DMS153 (cell line): ENCODE data around the gene AVEN.
"Not testable (repeated sequence)": the region's sequence is repeated elsewhere in the genome, so short reads cannot be mapped to it uniquely, and the experiment has no call there.

ENCODE experiments used
- DNase-seq: peaks from one replicate; lab custom pipeline; 2025; lab: John Stamatoyannopoulos, UW

AVEN gene

DNA sequence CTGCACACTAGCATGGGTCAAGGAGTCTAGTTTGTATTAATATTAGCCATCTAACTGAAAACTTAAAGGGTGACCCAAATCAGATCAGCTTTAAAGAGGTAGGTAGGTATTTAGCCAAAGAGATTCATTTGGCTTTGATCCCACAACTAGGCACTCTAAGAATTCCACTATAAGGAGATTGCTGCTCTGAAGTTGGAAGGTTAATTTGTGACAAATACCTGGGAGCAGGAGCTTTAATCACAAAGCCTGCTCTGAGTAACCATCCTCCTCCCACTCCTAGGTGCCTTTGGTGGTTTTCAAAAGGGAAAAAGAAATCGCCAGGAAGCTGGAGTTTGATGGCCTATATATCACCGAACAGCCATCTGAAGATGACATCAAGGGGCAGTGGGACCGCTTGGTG lies 191.0 kb downstream of the AVEN start:
- no peak for DNase-seq

DNA sequence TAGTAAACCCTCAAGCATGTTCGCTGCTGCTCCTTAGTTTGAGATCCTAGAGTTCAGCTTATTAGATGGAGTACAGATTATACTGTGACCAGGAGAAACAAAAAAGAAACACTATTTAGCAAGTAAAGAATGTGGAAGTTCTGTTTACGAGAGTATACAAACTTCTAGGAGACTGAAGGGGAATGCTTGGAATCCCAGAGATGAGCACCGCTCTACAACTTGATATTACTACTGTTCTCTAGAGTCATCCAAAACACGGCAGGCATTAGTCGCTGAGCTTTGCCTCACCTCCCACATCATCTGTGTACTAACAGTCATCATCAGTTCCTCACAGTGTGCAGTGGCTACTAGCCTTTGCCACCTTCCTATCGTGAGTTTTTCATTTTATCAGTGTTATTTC lies 192.1 kb downstream of the AVEN start:
- DNase-seq = no peak

DNA sequence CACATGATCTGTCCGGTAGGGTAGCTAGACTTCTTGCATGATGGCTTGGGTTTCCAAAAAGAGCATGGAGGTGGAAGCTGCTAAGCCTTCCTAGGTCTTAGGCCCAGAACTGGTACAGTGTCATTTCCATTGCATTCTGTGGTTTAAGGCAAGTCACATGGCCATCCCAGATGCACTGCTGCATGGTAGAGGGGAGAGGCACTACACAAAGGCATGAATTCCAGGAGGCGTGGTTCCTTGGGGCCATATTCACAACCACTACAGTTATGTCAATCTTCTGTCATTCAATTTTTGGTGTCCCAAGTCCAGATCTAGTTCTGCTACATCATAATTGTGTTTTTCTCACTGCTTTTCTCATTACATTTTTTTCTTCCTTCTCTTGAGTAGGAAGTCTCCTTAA lies 192.9 kb downstream of the AVEN start:
- no peak for DNase-seq

DNA sequence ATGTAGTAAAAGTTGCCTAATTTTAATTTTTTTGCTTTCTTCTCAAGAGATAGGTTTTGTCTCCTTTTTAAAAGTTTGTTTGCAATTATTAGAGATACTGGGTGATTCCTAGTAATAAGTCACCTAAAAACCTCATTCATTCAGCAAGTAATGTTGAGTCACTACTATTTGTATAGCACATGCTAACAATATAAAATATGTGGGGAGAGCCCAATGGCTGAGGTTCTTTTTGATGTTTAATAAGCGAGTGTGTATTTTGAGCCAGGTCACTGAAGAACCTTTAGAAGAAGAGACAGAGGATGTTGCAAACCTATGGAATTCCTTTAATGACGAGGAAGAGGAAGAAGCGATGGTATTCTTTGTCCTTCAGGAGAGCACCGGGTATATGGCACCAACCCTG lies 194.4 kb downstream of the AVEN start:
- no peak for DNase-seq

DNA sequence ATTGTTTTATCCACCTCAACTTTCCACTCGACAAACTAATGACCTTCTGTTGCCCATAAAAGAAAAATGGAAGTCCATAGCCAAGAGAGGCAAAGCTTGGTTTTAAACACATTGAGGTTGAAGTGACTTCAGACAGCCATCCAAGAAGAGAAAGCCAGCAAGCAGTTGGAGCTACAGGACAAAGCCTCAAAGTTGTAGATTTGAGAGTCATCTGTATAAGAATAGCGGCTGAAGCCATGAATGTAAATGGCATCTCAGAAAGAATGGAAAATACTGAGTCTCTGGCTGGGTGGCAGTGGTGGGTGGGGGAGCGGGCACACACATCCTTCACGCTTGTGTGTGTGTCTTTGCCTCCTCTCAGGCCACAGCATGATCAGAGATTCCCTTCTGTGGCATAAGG lies 194.8 kb downstream of the AVEN start:
- DNase-seq = no peak

DNA sequence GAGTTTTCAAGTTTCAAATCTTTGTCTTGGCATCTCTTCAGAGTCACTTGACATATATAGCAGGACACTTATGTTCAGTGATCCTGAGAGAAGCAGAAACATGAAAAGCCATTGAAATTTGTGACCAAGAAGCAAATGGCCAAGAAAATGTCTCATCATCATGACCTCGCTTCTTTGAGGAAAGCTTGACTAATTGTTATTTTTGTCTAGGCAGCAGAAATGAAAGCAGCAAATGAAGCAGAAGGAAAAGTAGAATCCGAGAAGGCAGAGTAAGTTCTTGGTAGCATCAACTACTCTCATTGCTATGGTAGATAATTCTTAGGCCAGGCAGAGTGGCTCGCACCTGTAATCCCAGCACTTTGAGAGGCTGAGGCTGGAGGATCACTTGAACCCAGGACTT lies 198.4 kb downstream of the AVEN start:
- no peak for DNase-seq

DNA sequence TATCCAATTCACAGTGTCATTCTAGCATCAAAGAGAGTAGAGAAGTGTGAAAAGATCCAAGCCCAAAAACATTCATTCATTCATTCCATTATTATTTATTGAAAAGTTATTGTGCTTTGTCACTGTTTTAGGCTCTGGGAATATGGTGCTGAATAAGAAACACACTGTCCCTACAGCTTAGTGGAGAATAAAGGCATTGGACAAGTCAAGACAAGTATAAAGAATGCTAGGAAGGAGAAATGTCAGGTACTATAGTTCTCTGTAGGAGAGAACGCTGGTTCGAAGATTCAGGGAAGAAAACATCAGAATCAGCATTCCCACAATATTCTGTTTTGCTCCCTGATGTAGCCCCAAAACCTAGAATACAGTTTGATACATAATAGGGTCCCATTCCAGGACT lies 199.5 kb downstream of the AVEN start:
- no peak for DNase-seq

DNA sequence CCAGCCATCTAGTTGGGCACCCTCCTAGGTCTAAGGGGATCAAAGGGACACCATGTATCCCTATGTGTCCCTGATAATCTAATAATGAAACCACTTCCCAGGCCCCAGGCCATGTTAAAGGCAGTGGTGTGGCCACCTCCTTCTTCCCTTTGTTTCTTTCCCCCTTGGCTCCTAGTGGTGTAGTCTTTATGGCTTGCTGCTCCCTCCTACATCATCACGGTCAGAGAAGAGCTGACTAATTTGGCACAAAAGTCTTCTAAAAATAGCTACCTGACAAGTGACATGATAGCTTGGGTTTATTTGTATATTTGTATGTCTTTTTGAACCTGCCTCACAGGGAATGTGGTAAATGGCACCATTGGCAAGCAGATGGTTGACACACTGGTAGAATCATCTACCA lies 201.7 kb downstream of the AVEN start:
- no peak for DNase-seq

DNA sequence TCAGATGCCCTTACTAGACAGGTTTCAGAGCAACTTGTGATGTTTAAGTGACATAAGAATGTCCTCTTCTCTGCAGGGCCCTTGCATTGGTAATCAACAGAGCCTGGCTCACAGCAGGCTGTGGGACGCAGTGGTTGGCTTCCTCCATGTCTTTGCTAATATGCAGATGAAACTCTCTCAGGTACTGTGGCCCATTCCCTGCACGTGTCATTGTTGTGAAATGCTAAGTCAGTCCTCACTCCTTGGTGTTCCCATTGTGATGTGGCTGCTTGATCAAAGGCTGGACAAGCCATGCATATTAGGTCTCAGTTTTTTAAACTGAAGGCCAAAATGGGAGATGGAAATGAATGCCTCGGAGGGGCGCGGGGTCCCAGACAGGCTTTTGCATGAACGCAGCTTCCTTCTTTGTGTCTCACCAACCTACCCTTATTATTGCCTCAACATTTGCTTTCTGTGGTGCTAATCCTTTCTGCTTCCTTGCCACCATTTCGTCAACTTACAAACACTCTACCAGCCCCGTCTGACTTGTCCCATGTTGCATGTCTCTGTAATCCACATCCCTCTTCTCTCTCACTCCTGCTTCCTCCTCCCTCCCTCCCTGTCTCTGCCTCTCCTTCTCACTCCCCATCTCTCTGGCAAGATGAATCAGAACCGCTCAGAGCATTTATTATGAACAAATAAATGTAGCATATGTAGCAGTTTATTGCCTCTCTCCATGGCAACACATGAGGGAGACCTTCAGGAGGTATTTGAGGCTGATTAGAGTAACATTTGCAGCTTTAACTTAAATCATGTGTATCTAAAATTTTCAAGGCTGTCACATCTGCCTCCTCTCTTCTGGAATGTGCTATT lies 203.9 kb downstream of the AVEN start:
- no peak for DNase-seq

DNA sequence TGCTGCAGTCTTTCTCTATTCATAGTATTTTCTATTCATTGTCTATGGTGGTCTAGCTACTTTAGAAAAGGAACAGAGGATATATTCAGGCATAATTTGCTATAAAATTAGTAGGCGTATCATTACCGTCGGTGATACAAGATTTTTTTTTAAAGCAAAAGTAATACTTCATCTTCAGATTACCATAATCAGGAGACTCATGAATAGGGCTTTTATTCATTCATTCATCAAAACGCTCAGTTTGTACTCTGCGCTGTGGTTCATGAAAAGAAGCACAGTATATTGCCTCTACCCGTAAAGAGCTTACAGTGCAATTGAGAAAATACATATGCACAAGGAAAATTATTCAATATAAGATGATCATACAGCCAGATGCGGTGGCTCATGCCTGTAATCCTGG lies 207.4 kb downstream of the AVEN start:
- no peak for DNase-seq

DNA sequence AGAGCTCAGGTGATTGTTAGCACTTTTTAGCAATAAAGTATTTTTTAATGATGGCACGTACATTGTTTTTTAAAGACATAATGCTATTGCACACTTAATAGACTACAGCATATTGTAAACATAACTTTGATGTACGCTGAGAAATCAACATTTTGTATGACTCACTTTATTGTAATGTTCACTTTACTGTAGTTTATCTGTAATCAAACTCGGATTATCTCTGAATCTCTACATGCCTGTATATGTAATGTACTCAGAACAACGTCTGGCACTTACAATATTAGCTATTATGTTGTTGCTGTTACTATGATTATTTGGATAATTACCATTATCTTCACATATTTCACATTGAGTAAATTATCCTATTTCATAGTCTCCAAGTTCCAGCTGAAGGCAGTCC lies 208.7 kb downstream of the AVEN start:
- DNase-seq = no peak

DNA sequence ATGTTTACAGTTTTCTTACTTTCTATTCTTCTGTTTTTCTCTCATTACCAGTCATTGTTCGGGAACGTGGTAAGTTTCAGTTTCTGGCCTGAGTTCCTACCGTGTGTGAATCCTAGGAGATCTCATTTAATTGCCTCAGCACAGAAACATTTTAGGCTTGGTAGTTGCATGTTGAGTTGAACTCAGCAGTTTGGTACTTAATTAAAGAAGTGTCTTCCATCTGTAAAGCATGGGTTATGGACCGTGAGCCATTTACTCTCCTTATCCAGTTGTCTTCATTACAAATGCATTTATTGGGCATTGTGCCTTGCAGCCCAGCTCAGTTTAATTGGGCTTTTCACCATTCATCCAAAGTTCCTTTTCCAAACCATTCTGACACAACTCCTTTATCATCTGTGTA lies 212.8 kb downstream of the AVEN start:
- no peak for DNase-seq

DNA sequence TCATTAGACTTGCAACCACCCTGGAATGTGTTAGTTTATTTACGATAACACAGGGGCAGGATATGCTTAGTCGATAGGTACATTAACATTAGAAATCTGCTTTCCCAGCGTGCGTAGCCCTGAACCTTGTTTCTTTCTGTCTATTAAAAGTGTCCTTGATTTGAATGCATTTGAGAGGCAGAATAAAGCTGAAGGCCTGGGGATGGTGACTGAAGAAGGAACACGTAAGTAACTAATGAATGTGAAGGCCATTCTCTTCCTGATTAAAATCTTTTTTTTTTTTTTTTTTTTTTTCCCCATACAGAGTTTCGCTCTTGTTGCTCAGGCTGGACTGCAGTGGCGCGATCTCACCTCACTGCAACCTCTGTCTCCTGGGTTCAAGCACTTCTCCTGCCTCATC lies 213.6 kb downstream of the AVEN start:
- DNase-seq = no peak

DNA sequence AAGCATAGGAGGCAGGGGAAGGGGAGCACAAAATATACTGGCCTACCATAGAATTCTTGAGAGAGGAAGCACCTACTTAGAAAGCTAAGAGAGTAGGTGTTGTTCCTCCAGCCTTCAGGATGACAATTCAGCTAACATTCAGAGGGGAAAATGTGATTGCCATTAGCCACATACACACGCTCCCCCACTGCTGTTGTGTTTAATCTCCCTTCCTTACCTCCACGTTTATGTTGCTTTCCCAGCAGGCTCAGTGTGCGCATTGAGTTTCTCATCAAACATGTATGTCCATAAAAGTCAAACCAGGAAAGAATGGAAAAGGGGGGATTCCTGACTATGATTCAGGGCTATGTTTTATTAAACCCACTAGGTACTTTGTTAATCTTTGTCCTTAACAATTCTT lies 215.9 kb downstream of the AVEN start:
- DNase-seq = no peak

DNA sequence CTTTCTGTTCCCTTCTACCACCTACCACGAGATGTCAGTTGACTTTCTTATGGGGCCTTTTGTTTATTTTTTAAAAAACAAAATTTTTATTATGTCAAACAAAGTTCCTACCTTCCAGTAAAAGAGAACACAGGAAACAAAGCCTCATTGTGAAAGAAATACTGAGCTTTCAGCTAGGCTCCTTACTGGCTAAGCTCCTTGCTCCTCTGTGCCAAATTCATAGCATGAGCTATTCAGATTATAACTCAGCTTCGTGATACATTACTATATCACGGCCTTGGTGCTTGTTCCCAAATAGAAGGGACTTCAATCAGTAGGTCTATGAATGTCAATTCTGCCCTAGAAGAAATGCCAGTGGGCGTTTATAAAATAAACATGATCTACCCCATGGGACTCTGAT lies 216.5 kb downstream of the AVEN start:
- DNase-seq = no peak

DNA sequence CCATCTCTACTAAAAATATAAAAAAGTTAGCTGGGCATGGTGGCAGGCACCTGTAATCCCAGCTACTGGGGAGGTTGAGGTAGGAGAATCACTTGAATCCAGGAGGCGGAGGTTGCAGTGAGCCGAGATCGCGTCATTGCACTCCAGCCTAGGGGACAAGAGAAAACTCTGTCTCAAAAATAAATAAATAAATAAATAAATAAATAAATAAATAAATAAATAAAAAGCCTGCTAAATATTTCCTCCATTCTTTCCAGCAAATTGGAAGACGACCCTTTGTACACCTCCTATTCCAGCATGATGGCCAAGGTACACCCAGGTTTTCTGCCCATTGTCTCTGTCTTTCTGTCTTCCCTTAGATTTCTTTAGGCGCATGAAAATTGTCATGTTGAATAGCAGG lies 219.5 kb downstream of the AVEN start:
- not testable (repeated sequence) for DNase-seq
